HG02885 (cell line): ENCODE results near the gene PCID2.

Experiments used
- ATAC-seq: cut with Tn5 transposase; IDR thresholded peaks from one replicate; pipeline ENCODE4 v1.9.1; 2021; ENCODE audit warnings: mild to moderate bottlenecking; ENCODE audit not compliant: unreplicated experiment, poor library complexity

Gene PCID2

GRCh38 chr13:113138792-113139551, 69.5 kb downstream of the PCID2 start:
- no peak for ATAC-seq

DNA sequence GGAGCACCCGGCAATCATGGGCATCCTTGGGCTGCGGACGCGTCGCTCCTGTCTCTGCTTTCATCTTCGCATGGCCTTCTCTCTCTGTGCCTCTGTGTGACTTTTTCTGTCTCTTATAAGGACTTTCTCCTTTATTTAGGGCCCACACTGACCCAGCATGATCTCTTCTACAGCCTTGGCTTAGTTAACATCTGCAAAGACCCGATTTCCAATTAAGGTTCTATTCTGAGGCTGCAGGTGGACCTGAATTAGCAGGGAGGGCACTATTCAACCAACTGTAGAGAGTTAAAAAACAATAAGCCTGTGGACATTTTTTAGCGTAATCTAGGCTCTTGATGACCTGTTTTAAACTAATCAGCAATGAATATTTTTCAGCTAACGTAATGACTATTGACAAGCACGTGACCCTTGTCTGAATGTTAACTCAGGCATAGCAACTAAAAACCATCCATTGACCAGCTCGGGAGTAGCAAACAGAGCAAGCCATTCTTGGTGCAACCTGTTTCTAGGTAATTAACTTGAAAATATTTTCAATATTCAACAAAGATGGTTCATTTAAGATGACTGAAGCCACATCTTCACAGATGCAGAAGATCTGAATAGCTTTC, 70.7 kb downstream of the PCID2 start:
- ATAC-seq, result no peak

DNA sequence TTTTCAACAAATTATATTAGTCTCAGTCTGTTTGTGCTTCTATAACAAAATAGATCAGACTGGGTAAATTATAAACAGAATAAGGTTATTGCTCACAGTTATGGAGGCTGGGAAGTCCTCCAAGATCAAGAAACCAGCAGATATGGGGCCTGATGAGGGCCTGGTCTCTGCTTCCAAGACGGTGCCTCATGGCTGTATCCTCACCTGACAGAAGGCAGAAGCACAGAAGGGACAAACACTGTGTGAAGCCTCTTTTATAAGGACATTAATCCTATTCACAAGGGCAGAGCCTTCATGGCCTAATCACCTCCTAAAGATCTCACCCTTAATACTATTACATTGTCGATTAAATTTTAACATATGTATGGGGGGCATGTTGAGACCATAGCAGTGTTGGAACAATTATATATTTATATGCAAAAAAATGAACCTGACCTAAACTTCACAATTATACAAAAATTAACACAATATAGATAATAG, 73.1 kb downstream of the PCID2 start:
- ATAC-seq, result no peak

DNA sequence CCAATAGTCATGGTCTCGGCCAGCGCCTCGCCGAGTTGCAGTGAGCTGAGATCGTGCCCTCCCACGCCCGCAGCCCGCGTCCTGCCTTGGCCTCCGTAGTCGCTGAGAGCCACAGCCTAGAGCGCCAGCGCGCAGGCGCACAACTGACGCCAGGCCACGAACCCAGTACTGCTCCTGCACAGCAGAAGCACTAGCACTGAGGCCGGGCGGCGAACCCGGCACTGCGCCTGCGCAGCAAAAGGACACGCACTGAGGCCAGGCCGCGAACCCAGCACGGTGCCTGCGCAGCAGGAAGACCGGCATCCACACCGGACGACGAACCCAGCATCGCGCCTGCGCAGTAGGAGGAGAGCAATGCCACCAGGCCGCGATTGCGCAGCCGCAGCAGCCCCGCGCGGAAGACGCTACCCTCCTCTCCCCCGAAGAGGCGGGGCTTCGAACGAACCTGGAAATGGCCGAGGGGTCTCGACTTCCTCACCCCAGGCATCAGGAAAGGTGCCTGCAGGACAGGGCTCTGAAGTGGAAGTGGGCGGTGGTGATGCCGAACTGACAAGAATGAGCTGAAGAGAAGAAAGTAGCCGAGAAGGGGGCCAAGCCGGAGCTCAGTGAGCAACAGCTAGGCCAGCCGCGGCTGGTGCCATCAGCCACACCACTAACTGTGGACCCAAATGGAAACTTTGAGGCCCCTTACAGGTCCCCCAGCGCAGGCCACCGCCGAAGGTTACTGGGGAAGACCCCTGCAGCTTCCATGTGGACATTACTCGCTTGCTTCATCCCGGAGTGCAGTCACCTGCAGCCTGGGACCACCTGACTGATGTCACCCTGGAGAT, 78.3 kb downstream of the PCID2 start:
- ATAC-seq, result no peak

- ATAC-seq, result no peak
These were observed 79.0 kb downstream of the PCID2 start for GRCh38 chr13:113129480-113129879.
